ENCODE results near the gene SYNGR3.
"Not testable (repeated sequence)": the region's sequence is repeated elsewhere in the genome, so short reads cannot be mapped to it uniquely, and the experiment has no call there.

SYNGR3 gene

DNA sequence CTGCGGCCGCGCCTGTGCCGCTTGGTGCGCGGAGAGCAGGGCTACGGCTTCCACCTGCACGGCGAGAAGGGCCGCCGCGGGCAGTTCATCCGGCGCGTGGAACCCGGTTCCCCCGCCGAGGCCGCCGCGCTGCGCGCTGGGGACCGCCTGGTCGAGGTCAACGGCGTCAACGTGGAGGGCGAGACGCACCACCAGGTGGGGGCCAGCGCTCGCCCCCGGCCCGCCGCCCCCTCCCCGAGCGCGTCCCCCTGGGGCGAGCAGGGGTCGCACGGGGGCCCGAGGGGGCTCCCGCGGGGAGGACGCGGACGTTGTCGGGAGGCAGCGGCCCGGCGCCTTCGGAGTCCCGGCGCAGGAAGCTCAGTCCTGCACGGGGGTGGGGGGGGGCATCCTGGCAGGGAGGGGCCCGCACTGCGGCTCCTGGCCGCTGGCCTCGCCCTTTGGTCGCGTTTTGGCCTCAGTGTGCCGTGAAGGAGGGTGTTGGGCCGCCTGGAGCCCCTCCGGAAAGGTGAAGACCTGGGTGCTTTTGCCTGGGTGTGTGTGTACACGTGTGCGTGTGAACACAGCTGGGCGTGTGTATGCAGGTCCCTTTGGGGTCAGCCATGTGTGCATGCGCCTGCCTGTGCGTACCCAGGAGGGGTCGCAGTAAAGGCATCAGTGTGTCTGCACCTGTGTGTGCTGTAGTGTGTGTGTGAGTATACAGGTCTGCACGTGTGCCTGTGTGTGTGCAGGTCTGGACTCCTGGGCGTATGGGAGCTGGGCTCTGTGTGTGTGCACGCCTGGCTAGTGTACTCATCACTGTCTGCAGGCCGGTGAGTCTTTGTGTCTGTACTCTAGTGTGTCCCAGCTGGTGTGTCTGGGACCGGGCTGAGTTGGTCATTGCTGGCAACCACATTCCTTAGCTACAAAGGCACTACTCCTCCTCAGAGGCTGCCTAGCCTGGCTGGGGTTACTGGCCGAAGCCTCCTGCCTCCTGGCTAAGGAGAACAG, 37.5 kb downstream of the SYNGR3 start:
- no peak for DNase-seq (ENCODE audit: low read depth in 1 of 2, low spot score in 1 of 2)

DNA sequence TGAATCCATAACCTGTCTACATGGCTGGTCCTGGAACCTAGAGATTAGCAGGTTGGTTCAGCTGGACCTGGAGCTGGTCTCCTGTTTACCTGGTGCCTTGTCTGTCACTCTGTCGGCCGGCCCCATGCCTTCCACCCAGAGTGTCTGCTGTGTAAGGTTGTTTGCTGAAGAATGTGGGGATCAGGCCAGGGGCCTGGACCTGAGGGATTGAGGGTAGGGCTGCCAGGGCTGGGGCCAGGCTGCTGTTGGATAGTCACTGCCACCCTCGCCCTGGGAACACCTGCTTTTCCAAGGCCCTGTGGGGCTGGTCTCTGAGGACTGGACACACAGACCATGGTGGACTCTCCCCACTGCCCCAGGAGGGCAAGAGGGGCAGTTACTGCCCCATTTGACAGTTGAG, 38.4 kb downstream of the SYNGR3 start:
- DNase-seq (ENCODE audit: low read depth in 1 of 2, low spot score in 1 of 2), result no peak

DNA sequence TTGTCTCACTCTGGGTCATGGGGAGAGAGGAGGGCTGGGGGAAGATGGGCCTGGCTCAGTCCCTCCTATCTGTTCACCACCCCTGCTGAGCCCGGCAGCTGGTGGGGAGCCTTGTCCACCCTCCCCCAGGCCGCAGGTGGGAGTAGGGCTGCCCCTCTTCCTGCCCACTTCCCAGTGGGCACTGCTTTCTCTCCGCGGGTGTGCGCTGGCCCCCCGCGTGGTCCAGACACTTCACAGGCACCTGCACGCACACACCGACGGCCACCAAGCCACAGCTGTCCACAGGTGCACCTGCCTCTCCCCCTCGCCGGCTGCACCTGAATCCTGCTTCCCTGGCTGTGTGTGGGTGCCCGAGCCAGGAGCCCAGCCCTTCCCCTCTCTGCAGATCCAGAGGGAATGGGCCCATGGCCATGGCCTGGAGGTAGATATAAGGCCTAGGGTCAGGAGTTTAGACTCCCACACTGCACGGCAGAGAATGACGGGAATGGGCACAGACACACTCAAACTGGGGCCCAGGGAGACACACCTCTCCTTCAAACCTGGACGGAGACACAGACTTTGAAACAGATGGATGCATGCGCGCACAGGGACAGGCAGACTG, 39.0 kb downstream of the SYNGR3 start:
- DNase-seq (ENCODE audit: low read depth in 1 of 2, low spot score in 1 of 2), result no peak

DNA sequence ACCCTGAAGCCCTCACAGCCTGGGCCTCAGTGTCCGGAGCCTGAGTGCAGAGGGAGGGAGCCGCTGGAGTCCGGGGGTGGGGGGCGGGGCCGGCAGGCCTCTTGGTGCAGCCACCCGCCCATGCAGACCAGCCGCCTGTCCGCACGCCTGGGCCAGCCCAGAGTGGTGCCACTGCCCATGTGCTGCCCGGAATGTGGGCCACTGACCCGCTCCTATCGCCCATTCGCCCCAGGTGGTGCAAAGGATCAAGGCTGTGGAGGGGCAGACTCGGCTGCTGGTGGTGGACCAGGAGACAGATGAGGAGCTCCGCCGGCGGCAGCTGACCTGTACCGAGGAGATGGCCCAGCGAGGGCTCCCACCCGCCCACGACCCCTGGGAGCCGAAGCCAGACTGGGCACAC, 39.6 kb downstream of the SYNGR3 start:
- DNase-seq (ENCODE audit: low read depth in 1 of 2, low spot score in 1 of 2), result no peak

DNA sequence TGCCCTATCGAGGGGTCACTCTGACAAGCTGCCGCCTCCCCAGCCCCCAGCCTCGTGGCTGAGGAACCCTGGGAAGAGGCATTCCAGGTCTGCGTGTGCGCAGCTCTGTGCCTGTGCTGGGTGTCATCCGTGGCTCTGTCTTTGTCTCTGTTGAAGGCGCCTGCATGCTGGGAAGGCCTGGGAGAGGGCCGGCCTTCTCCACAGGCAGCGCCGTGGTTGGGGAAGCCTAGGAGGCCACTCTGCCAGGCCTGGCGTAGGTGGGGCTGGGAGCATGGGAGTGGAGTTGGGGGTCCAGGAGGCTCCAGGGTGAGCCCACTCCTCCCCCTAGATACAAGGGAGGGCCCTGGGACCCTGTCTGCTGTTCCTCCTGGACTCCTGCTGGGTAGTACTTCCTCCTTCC, 40.3 kb downstream of the SYNGR3 start:
- no peak for DNase-seq (ENCODE audit: low read depth in 1 of 2, low spot score in 1 of 2)

DNA sequence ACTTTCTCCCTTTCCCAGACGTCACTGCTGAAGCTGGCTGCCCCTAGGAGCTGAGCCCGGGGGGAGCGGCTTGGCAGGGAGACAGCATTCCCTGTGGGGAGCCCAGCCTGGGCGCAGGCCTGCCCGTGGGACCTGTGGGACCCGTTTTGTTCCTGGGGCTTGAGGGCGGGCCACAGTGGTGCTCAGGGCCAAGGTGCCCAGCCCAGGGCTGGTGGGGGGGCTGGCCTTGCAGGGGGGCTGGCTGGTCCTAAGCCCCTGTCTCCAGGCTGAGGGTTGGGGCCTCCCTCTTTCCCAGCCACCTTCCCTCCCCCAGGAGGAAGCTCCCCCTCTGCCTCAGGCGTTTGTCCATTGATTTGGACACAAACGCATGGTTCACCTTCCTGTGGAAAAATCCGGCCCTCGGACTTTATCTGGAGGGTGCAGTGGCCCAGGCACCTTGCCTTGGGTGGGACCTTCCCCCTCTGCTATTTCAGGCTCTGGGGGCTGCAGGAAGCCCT, 41.4 kb downstream of the SYNGR3 start:
- no peak for DNase-seq (ENCODE audit: low read depth in 1 of 2, low spot score in 1 of 2)

DNA sequence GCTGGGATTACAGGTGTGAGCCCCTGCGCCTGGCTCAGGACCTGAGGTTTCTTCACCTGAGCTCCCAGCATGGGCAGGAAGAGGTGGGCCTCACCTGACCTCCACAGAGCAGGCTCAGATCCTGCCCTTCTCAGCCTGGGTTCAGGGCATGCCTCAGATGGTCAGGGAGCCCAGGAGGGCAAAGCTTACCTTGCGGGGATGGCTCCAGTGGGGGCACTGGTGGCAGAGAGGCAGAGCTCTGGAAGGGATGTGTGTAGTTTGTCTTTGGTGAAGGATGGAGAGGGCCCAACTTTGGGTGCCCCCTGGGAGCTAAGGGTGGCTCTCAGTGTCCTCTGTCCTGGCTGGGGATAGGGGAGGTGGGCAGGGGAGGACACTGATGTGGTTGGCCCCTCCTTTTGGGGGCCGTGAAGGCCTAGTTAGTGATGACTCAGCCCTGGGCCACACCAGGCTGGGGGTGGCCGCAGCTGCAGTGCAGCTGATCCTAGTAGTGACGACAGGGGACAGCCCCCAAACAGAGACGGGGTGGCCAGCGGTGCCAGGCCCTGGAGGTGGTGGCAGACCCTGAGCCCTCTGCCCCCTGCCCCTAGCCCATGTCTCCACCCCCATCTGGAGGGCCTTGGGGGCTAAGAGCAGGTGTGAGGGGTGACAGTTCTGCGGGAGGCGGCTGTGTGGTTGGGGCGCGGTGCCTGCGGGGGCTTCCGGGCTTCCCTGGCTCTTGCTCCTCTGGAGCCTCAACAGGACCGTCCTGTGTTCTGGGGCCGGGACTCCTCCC, 42.7 kb downstream of the SYNGR3 start:
- DNase-seq (ENCODE audit: low read depth in 1 of 2, low spot score in 1 of 2), result no peak

DNA sequence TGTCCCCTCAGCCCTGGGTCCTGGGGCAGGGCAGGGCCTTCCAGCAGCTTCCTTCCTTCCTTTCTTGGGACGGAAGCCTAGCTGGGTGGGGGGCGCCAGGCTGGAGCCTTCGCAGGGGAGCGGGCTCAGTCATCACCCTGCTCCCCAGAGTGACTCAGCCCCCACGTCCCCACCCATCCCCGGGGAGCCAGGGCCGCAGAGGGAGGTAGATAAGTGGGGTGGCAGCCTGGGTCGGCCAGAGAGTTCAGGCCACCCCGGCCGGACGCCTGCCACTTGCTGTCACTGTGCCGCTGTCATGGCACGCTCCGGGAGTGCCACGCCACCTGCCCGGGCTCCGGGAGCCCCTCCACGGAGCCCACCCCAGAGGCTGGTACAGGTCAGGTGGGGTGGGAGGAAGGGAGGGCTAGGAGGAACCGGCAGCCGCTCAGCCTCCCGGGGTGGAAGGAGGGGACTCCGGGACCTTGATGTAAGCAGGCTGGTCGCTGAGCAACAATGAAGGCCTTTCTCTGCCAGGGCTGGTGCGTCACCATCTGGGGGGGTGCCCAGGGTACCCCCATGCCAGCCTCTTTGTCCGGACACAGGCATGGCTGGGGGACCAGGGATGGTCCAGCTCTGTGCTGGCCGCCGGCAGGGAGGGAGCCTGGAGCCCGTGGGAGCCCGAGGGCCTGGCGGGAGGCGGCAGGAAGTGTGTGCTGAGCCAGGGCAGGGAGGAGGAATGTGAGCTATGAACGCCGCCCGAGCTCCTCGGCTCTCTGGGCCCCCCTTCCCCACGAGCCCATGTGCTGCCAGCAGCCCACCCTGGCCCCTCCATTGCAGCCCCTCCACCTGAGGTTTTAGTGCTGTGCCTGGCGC, 43.5 kb downstream of the SYNGR3 start:
- no peak for DNase-seq (ENCODE audit: low read depth in 1 of 2, low spot score in 1 of 2)

DNA sequence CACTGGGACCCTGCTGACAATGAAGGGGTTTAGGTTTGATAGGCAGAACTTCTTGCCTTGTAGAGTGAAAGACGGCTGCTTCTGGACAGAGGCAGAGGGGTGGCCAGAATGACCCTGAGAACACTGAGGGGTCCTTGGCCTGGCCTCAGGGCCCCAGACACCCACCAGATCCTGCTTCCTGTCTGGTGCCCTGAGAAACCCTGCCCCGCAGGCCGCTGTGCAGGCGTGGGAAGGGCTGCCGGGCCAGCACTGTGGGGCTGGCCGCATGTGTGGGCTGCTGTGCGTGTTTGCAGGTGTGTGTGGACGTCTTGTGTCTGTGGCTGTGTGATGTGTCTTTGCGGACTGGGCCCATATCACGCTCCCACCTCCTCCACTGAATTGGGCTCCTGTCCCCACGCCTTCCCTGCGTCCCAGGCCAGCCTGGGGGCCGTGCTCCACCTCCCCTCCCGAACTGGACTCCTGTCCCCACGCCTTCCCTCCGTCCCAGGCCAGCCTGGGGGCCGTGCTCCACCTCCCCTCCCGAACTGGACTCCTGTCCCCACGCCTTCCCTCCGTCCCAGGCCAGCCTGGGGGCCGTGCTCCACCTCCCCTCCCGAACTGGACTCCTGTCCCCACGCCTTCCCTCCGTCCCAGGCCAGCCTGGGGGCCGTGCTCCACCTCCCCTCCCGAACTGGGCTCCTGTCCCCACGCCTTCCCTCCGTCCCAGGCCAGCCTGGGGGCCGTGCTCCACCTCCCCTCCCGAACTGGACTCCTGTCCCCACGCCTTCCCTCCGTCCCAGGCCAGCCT, 44.3 kb downstream of the SYNGR3 start:
- not testable (repeated sequence) for DNase-seq (ENCODE audit: low read depth in 1 of 2, low spot score in 1 of 2)

DNA sequence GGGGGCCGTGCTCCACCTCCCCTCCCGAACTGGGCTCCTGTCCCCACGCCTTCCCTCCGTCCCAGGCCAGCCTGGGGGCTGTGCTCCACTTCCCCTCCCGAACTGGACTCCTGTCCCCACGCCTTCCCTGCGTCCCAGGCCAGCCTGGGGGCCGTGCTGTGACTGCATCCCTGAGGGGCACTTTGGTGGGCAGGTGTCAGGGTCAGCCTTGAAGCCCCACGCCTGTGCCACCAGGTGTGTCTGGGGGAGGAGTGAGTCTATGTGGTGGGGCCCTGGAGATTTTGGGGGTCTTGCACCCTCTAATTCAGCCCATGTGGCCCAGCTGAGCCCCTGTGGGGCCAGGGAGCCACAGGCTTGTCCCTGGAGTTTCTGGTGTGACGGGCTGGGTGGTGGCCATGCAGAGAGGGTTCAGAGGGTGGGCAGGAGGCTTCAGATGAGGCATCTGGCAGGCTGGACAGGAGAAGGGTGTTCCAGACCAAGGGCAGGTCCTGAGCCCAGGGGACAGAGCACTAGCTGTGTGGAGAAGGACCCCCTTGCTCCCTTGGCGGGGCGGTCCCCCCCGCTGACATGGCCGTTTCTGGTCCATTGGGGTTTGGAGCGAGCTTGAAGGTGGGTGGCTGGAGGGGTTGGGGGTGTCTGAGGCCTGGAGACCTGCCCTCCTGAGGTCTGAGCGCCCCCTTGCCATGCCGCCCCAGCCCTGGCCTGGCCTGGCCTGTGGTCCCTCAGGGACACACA, 45.1 kb downstream of the SYNGR3 start:
- DNase-seq (ENCODE audit: low read depth in 1 of 2, low spot score in 1 of 2), result no peak

DNA sequence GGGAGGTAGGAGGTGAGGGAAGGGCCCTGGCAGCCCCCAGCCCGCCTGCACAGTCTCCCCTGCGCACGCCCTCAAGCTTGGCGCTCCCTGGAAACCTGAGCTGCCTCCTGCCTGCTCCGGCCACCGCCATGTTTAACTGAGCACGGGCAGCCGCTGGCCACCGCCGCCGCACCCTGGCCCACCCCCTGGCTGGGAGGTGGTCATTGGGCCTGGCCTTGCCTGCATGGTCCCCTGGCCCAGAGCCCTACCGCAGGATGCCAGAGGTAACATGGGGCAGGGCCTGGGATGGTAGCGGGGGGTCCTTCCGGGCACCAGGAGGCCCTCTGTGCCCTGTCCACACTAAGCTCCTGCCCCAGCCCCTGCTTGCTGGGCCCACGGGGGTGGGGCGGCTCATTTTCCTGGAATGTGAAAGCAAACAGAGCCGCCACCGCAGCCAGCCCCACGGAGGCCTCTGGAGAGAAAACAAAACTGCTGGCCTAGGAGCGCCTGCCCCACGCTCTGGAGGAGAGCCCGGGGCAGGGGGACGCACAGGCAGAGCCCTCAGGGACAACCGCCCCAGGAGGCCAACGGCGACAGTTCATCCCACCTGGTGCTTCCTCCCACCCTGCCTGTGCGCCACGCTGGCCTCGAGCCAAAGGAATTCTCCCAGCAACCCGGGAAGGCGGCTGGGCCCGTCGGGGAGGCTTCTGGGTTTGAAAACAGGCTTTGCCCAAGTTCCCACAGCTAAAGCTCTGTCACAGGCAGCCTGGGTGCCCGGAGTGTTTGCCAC, 45.8 kb downstream of the SYNGR3 start:
- no peak for DNase-seq (ENCODE audit: low read depth in 1 of 2, low spot score in 1 of 2)

DNA sequence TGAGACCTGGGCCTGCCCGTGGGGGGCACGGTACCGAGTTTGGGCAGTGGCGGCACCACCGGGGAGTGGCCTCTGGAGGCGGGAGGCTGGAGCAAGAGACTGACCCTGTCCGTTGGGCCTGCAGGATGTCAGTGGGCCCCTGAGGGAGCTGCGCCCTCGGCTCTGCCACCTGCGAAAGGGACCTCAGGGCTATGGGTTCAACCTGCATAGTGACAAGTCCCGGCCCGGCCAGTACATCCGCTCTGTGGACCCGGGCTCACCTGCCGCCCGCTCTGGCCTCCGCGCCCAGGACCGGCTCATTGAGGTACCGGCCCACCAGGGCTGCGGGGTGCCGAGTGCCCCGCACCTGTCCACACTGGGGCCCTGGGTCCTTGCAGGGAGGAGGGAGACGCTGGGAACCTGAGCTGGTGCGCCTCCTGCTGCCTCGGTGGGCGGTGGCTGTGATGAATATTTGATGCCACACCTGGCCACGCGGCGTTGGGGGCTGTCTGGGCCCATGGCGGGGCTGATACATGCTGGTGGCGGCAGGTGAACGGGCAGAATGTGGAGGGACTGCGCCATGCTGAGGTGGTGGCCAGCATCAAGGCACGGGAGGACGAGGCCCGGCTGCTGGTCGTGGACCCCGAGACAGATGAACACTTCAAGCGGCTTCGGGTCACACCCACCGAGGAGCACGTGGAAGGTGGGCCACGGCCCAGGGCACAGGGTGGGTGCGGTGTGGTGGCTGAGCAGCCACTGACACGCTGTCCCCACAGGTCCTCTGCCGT, 46.6 kb downstream of the SYNGR3 start:
- no peak for DNase-seq (ENCODE audit: low read depth in 1 of 2, low spot score in 1 of 2)

DNA sequence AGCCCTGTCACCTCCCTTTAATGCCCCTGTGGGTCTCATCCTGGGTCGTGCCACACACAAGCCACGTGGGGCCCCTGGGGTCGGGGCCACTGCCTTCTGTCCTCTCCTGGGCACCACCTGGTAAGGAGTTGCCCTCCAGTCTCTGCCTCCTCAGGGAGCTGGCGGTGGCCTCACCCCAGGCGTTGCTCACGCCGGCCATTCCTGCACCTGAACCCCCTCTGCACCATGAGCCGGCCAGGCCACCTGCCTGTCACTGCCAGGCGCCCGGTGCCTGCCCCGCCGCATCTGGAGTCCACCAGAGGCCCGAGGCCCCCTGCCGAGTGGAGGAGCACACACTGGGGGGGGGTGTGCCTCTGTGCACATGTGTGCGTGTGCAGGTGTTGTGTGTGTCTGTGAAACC, 47.3 kb downstream of the SYNGR3 start:
- DNase-seq (ENCODE audit: low read depth in 1 of 2, low spot score in 1 of 2), result no peak

DNA sequence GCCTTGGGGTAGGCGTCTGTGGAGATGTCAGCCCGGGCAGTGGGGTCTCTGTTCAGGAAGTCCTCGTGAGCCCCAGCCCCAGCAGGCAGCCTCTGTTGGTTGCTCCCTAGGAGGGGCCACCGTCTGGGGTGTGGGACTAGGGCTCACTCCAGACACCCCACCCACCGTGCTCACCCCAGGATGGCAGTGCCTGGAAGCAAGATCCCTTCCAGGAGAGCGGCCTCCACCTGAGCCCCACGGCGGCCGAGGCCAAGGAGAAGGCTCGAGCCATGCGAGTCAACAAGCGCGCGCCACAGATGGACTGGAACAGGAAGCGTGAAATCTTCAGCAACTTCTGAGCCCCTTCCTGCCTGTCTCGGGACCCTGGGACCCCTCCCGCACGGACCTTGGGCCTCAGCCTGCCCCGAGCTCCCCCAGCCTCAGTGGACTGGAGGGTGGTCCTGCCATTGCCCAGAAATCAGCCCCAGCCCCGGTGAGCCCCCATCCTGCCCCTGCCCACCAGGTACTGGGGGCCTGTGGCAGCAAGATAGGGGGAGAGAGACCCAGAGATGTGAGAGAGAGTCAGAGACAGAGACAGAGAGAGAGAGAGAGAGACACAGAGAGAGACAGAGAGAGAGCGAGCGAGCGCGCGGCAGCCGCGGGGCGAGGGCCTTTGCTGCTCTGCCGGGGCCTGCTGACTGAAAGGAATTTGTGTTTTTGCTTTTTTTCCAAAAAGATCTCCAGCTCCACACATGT, 48.0 kb downstream of the SYNGR3 start:
- DNase-seq (ENCODE audit: low read depth in 1 of 2, low spot score in 1 of 2), result no peak

DNA sequence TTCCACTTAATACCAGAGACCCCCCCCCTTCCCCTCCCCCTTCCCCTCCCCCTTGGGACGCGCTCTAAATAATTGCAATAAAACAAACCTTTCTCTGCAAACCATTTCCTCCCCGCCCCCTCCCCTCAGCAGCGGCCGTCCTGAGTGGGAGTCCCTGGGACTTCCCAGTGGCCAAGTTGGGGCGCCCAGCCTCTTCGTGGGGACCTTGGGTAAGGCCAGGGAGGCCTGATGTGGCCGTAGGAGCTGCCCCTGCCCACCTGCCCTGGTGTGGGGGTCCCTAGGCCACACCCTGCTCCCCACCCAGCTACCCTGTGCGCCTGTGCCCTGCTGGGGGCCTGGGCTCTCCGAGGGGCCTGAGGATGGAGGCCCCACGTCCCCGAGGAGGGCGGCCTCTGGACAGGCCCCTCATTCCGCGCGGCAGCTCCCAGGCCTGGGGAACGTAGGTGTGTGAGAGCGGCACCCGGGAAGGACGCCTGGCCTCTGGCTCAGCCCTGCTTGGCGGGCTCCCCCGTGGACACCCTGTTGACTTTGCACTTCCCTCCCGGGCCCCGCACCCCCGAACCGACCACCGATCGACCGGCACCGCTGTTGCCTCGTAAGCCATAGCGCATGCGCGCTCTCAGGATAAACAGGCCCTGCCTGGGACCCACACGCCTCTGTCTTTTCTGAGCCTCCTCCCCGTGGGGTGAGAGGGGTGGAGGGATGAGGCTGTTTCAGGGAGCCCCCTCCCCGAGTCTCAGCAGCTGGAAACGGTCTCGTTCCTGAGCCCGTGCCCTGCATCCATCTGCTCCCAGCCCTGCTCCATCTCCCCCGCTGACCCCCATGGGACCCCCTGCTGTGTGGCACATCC, 48.8 kb downstream of the SYNGR3 start:
- no peak for DNase-seq (ENCODE audit: low read depth in 1 of 2, low spot score in 1 of 2)
